Endothelial cell of umbilical vein (primary cell): ENCODE measurements around the gene SLC49A4. TPM values are rescaled to one million over a fixed set of nuclear protein-coding genes. Genes with fewer than 3 reads are reported as not detected.

Experiments
- BruUV-seq: library from RNA; stranded (reverse); fragments of 400-500 nt; replicated peaks from 2 replicates; lab custom pipeline; 2021; lab: Mats Ljungman, UMichigan
- CTCF ChIA-PET: fragments of 300-600, 350-600 bp; sonication (Branson Sonifier 250); formaldehyde crosslinking; loops from one replicate; lab custom pipeline; 2021; ENCODE audit warnings: antibody characterized with exemption, inconsistent platforms; lab: Charles Lee
- POLR2A ChIA-PET: fragments of 300-600, 350-600 bp; sonication (Branson Sonifier 250); formaldehyde crosslinking; loops from one replicate; lab custom pipeline; 2021; ENCODE audit warnings: antibody characterized with exemption, inconsistent platforms; lab: Charles Lee
- DNase-seq: peaks from one replicate; pipeline ENCODE4 v3.0.0-alpha.2; 2011; ENCODE audit warnings: low read depth, low spot score
- FAIRE-seq: peaks from 2 replicates; lab custom pipeline; 2011; peaks lifted over from hg19 to GRCh38; lab: Jason Lieb, UNC
- H2AFZ ChIP-seq: 2 replicates; pipeline ENCODE4 v1.6.0; 2012; ENCODE audit warnings: low read depth, low read length, control low read depth, inconsistent platforms
- H3K27ac ChIP-seq: 2 replicates; pipeline ENCODE4 v1.5.1; 2011; ENCODE audit warnings: low read depth, mild to moderate bottlenecking, control low read depth, low read length, moderate library complexity; ENCODE audit not compliant: insufficient read depth
- H3K27me3 ChIP-seq, 2 experiments: 2 replicates each; pipeline versions ENCODE4 v1.6.0 to v1.6.1; 2011; ENCODE audit warnings: low read length in 2 of 2, mixed read lengths in 1 of 2; ENCODE audit not compliant: control insufficient read depth in 2 of 2, insufficient read depth in 2 of 2
- H3K36me3 ChIP-seq, 2 experiments: 2 replicates in 1 of 2; 3 replicates in 1 of 2; pipeline ENCODE4 v1.5.1; 2011; ENCODE audit warnings: low read length in 2 of 2, mild to moderate bottlenecking in 1 of 2, moderate library complexity in 1 of 2; ENCODE audit not compliant: control insufficient read depth in 2 of 2, insufficient read depth in 2 of 2; ENCODE audit errors: extremely low read depth in 1 of 2
- H3K4me1 ChIP-seq: 3 replicates; pipeline ENCODE4 v1.5.1; 2011; ENCODE audit warnings: mild to moderate bottlenecking, low read length; ENCODE audit not compliant: control insufficient read depth, insufficient read depth; ENCODE audit errors: extremely low read depth
- H3K4me2 ChIP-seq: 2 replicates; pipeline ENCODE4 v1.6.1; 2011; ENCODE audit warnings: low read length, control low read depth, mixed read lengths; ENCODE audit not compliant: insufficient read depth
- H3K4me3 ChIP-seq, 3 experiments: fragments of 200-600 bp in 1 of 3; sonication (generic), shearing (Covaris generic) in 1 of 3; replicated peaks in 1 of 3; 2 replicates each; pipeline ENCODE4 v1.5.1; 2011 to 2016; ENCODE audit warnings: control low read depth in 3 of 3, low read length in 3 of 3, mild to moderate bottlenecking in 2 of 3, inconsistent platforms in 1 of 3, low read depth in 1 of 3, moderate library complexity in 1 of 3; ENCODE audit not compliant: insufficient read depth in 1 of 3
- H3K79me2 ChIP-seq: 2 replicates; pipeline ENCODE4 v1.6.0; 2012; ENCODE audit warnings: low read length, inconsistent platforms; ENCODE audit not compliant: control insufficient read depth, insufficient read depth
- H3K9ac ChIP-seq: replicated peaks from 2 replicates; pipeline ENCODE3; 2011; ENCODE audit warnings: low read length, control low read depth; ENCODE audit not compliant: insufficient read depth; ENCODE audit errors: extremely low read depth
- H3K9me1 ChIP-seq: replicated peaks from 3 replicates; pipeline ENCODE4 v1.6.0; 2011; ENCODE audit warnings: mild to moderate bottlenecking, low read length; ENCODE audit not compliant: control insufficient read depth, insufficient read depth; ENCODE audit errors: extremely low read depth
- H3K9me3 ChIP-seq: replicated peaks from 2 replicates; pipeline ENCODE4 v1.5.1; 2012; ENCODE audit warnings: low read length, inconsistent platforms; ENCODE audit not compliant: control insufficient read depth, insufficient read depth
- H4K20me1 ChIP-seq: replicated peaks from 2 replicates; pipeline ENCODE3; 2011; ENCODE audit warnings: mild to moderate bottlenecking, low read length; ENCODE audit not compliant: control insufficient read depth, insufficient read depth; ENCODE audit errors: extremely low read depth
- EZH2 ChIP-seq: IDR thresholded peaks from 2 replicates; pipeline ENCODE4 v1.6.1; 2012; ENCODE audit warnings: borderline replicate concordance, low read depth, mild to moderate bottlenecking, moderate library complexity, low read length, inconsistent platforms; ENCODE audit not compliant: severe bottlenecking
- FOS ChIP-seq: IDR thresholded peaks from 2 replicates; pipeline ENCODE4 v1.6.1; 2011; ENCODE audit warnings: mild to moderate bottlenecking, low read length, moderate library complexity, borderline replicate concordance; ENCODE audit not compliant: insufficient read depth
- GATA2 ChIP-seq: IDR thresholded peaks from 2 replicates; pipeline ENCODE4 v1.7.0; 2011; ENCODE audit warnings: low read depth, mild to moderate bottlenecking, moderate library complexity, mixed read lengths, low read length; ENCODE audit not compliant: insufficient read length, insufficient read depth
- JUN ChIP-seq: IDR thresholded peaks from 2 replicates; pipeline ENCODE4 v1.6.1; 2011; ENCODE audit warnings: borderline replicate concordance, low read depth; ENCODE audit not compliant: insufficient read length, insufficient read depth
- MYC ChIP-seq: IDR thresholded peaks from one replicate; pipeline ENCODE4 v1.6.1; 2011; ENCODE audit warnings: mild to moderate bottlenecking, low read depth, low read length
- POLR2A ChIP-seq: IDR thresholded peaks from 2 replicates; pipeline ENCODE4 v1.6.1; 2012; ENCODE audit warnings: low read depth, mild to moderate bottlenecking, control low read depth, low read length
- POLR2AphosphoS5 ChIP-seq: IDR thresholded peaks from 2 replicates; pipeline ENCODE4 v1.6.1; 2012; ENCODE audit warnings: low read depth, mild to moderate bottlenecking, control low read depth, low read length, moderate library complexity; ENCODE audit not compliant: insufficient read depth
- dilution Hi-C: fragments of 300-500 bp; cut with MboI; formaldehyde crosslinking; loops from one replicate; pipeline ENCODE4 v1.15.0; 2019; ENCODE audit warnings: low sequenced_read_pairs; ENCODE audit not compliant: extremely low pct_ligation_motif_present
- intact Hi-C: fragments of 100-400 bp; cut with micrococcal nuclease; formaldehyde crosslinking; loops from one replicate; pipeline ENCODE4 v1.10.0; 2022
- polyA plus RNA-seq, 4 experiments: library from polyadenylated mRNA; depleted of rRNA in 3 of 4; stranded (reverse) in 3 of 4; unstranded in 1 of 4; fragments of >200 nt; gene quantifications; 2 replicates each; pipeline versions ENCODE4 v1.2.1 to v1.2.3, GENCODE V29; 2011 to 2012; ENCODE audit warnings: missing spikeins in 1 of 4
- total RNA-seq: library from RNA; stranded (reverse); gene quantifications from 2 replicates; pipeline ENCODE4 v1.2.3, GENCODE V29; 2021
- TF ChIP-seq, protein P1 (sequence below), 2 donors: IDR thresholded peaks; 1 replicate in 1 of 2; 2 replicates in 1 of 2; pipeline ENCODE4 v1.5.1; 2011; ENCODE audit warnings: low read length in 2 of 2, mild to moderate bottlenecking in 2 of 2, moderate library complexity in 2 of 2, control low read depth in 1 of 2, inconsistent platforms in 1 of 2, low read depth in 1 of 2; ENCODE audit not compliant: insufficient read depth in 1 of 2; ENCODE audit errors: extremely low read depth in 1 of 2
- TF ChIP-seq, protein P2 (sequence below): IDR thresholded peaks from 2 replicates; pipeline ENCODE4 v1.6.1; 2011; ENCODE audit not compliant: insufficient read depth, insufficient read length

Gene SLC49A4
- total and polyA plus RNA-seq, 2 donors (not counting 3 experiments of a cell fraction or from before 2014, with no cell fraction given): 10.9 to 11.6 TPM

DNA sequence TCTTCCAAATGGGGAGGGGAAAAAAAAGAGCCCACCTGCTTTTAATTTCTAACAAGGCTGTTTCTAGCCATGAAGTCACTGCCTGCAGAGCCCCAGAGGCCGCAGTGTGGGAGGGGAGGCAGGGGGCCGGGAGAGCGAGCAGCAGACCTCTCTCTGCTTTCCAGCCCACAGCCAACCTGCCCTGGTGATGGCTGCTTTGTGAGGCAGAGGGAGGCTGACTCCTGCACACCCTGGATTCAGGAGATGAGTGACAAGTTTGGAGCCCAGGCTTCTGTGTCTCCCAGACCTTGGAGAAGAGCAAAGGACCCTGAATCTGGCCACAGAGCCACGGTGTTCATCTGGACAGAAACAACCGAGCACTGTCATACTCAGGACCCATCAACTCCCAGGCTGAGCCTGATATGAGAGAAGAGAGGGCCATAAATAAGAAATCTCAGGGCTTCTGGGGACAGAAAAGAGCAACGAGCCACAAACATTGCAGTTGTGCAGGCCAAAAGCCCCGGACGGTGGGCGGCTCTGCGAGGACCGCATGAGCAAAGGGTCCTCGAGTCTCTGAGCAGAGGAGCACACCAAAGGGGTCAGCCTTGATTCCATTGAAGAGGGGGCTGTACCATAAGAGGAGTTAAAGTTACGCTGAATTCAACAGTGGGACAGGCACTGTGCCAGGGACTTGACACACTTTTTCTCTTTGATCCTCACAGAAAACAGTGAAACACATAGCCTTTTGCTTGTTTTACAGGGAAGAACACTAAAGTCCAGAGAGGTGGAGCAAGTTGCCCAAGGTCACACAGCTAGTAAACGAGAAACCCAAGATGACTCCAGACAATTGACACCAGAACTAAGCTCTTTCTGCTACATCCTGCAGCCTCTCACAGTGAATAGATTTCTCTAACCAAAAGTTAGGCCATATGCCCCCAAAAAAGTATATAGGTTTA, 135.5 kb downstream of the SLC49A4 start:
- no peaks in the 10 kb centered on the region for H3K79me2 ChIP-seq
- POLR2A ChIA-PET: no interaction called here
- no peaks in the 10 kb centered on the region for H3K36me3 ChIP-seq
- DNase-seq (no peak), FAIRE-seq (no peak)
- no peaks in the 10 kb centered on the region for H4K20me1 ChIP-seq
- CTCF ChIA-PET: no interaction called here
- H3K27ac ChIP-seq: no peak overlapping the region
- no peak overlapping the region for H3K4me2 ChIP-seq
- no peaks in the 10 kb centered on the region for H3K4me1 ChIP-seq
- no peak overlapping the region for H2AFZ ChIP-seq
- peaks cover 4 to 10% of the 10 kb centered on the region in 2 experiments for H3K27me3 ChIP-seq
- H3K9ac ChIP-seq: no peak overlapping the region
- H3K9me3 ChIP-seq: no peaks in the 10 kb centered on the region
- dilution Hi-C loops: no loop called here
- no peaks in the 10 kb centered on the region for H3K9me1 ChIP-seq
- no TSS peak for BruUV-seq
- H3K4me3 ChIP-seq: no peak overlapping the region
- TF ChIP-seq EZH2 (no peak), MYC (no peak), JUN (no peak), GATA2 (no peak), FOS (no peak), POLR2AphosphoS5 (no peak), POLR2A (no peak)
- TF ChIP-seq, protein P1, sequence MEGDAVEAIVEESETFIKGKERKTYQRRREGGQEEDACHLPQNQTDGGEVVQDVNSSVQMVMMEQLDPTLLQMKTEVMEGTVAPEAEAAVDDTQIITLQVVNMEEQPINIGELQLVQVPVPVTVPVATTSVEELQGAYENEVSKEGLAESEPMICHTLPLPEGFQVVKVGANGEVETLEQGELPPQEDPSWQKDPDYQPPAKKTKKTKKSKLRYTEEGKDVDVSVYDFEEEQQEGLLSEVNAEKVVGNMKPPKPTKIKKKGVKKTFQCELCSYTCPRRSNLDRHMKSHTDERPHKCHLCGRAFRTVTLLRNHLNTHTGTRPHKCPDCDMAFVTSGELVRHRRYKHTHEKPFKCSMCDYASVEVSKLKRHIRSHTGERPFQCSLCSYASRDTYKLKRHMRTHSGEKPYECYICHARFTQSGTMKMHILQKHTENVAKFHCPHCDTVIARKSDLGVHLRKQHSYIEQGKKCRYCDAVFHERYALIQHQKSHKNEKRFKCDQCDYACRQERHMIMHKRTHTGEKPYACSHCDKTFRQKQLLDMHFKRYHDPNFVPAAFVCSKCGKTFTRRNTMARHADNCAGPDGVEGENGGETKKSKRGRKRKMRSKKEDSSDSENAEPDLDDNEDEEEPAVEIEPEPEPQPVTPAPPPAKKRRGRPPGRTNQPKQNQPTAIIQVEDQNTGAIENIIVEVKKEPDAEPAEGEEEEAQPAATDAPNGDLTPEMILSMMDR (IDR thresholded peaks at IDR 0.05; ENCODE audit: extremely low read depth in 1 of 2, insufficient read depth in 1 of 2, low read depth in 1 of 2, low read length in 2 of 2): no peak
- TF ChIP-seq, protein P2, sequence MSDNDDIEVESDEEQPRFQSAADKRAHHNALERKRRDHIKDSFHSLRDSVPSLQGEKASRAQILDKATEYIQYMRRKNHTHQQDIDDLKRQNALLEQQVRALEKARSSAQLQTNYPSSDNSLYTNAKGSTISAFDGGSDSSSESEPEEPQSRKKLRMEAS: no peak
- intact Hi-C loops: no loop called here

Other genes with a start within 250 kb of the SLC49A4 start
- gene PARP9, start 230.8 kb upstream of the SLC49A4 start, total RNA-seq: 9.7 and 12.5 TPM in 2 replicates
- gene PARP9, start 230.8 kb upstream of the SLC49A4 start, polyA plus RNA-seq: 10.1 and 10.4 TPM in 2 replicates
- 13.8 and 20.5 TPM in 2 replicates for gene DTX3L, start 230.7 kb upstream of the SLC49A4 start, total RNA-seq
- gene DTX3L, start 230.7 kb upstream of the SLC49A4 start, polyA plus RNA-seq: 2.3 and 3.2 TPM in 2 replicates
- gene PARP15, start 217.4 kb upstream of the SLC49A4 start, total RNA-seq: 0.99 and 1.4 TPM in 2 replicates
- gene PARP15, start 217.4 kb upstream of the SLC49A4 start, polyA plus RNA-seq: 0.59 and 0.81 TPM in 2 replicates
- 32.4 and 41.5 TPM in 2 replicates for gene PARP14, start 114.2 kb upstream of the SLC49A4 start, total RNA-seq
- gene PARP14, start 114.2 kb upstream of the SLC49A4 start, polyA plus RNA-seq: 18.8 and 19.7 TPM in 2 replicates
- gene HSPBAP1, start 1.2 kb upstream of the SLC49A4 start, total RNA-seq: 9.2 and 10.6 TPM in 2 replicates
- gene HSPBAP1, start 1.2 kb upstream of the SLC49A4 start, polyA plus RNA-seq: 4.1 and 5.3 TPM in 2 replicates
- 0.07 and 0.44 TPM in 2 replicates for gene SEMA5B, start 232.7 kb downstream of the SLC49A4 start, total RNA-seq
- gene SEMA5B, start 232.7 kb downstream of the SLC49A4 start, polyA plus RNA-seq: not detected in 2 replicates